Stimulated activated CD8-positive, alpha-beta memory T cell treated with anti-CD3 and anti-CD28 coated beads, Interleukin-7, amount 100 ng/mL, for 4 hours (primary cell): ENCODE measurements around the gene SQSTM1.

Experiments used
- DNase-seq, 2 donors: peaks; one replicate each; pipeline ENCODE4 v3.0.0-alpha.2; 2020; ENCODE audit warnings: low read depth in 2 of 2

The SQSTM1 gene

GRCh38 chr5:179805529-179806249 is 15.0 kb upstream of the SQSTM1 start:
- peak in 1 of 2 donors; percentile 31 for DNase-seq

GRCh38 chr5:179806250-179807048 is 14.3 kb upstream of the SQSTM1 start, which contains the start of gene MGAT4B:
MGAT4B (minus strand) TSS chr5:179806866; CDS start chr5:179806583, 283 bp downstream.
- peak in 1 of 2 donors; percentile 50 for DNase-seq

- no peak for DNase-seq
Measured at GRCh38 chr5:179812135-179812825, 8.4 kb upstream of the SQSTM1 start.

GRCh38 chr5:179812997-179813607 is 7.6 kb upstream of the SQSTM1 start:
- DNase-seq = no peak

GRCh38 chr5:179814090-179814489 is 6.6 kb upstream of the SQSTM1 start:
- no peak for DNase-seq

GRCh38 chr5:179815491-179816249 is 5.0 kb upstream of the SQSTM1 start:
- DNase-seq = no peak

- no peak for DNase-seq
Measured at GRCh38 chr5:179816401-179816795, 4.3 kb upstream of the SQSTM1 start.

- no peak for DNase-seq
Measured at GRCh38 chr5:179816796-179817469, 3.8 kb upstream of the SQSTM1 start.

DNA sequence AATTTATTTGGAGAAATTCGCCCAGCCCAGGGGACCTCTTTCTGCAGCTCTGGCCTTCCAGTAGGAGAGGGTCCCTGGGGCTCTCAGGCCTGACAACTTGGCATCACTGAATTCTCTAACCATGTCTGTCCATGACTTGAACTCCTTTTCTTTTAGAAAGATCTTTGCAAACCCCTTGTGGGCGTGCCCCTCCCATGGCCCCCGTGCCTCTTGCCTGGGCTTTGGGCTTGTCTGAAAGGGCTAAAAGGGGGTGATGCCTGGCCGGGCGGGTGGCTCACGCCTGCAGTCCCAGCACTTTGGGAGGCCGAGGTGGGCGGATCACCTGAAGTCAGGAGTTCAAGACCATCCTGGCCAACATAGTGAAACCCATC is 3.2 kb upstream of the SQSTM1 start:
- no peak for DNase-seq

GRCh38 chr5:179817890-179818745 is 2.6 kb upstream of the SQSTM1 start:
- no peak for DNase-seq

DNA sequence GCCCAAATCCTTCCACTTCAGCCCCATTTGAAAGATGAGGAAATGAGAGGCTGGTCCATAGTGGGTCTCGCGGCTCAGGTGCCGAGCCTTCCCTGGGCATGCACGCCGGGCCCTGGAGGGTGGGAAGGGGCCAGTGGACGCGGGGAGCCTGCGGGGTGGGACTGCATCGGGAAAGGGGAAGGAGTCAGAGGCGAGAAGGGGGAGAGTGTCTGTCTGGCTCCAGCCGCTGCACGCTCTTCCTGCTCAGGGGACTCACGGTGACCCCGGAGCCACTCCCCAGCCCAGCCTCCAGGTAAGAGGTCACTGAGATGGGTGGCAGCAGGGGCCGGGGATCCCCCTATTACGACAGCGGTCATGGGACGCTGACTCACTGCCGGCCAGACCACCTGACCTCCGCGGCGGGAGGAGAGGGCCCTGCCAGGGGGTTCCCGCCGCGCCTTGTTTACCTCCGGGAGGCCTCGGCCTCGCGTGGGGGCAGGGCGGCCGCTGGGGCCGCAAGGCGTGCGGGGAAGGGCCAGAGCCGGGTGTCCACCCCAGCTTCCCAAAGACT is 1.9 kb upstream of the SQSTM1 start:
- peak; percentile 73 to 85 for DNase-seq

- peak in 1 of 2 donors; percentile 45 for DNase-seq
Measured at GRCh38 chr5:179819296-179820126, 1.2 kb upstream of the SQSTM1 start.

DNA sequence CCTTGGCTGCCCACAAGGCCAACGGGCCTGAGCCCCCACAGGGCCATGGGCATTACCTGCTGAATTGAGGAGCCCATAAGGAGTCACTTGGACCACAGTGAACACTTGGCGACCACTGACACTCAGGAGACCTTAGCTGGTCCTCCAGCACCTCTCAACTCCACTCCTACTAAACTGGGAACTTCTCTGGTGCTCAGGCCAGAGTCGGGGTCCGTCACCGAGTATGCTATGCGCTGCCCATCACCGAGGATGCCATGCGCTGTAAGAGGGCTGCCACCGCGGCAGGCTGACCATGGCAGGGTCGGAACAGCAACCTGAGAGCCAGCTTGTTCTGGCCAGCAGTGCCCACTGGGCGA is 600 bp upstream of the SQSTM1 start:
- no peak for DNase-seq

DNA sequence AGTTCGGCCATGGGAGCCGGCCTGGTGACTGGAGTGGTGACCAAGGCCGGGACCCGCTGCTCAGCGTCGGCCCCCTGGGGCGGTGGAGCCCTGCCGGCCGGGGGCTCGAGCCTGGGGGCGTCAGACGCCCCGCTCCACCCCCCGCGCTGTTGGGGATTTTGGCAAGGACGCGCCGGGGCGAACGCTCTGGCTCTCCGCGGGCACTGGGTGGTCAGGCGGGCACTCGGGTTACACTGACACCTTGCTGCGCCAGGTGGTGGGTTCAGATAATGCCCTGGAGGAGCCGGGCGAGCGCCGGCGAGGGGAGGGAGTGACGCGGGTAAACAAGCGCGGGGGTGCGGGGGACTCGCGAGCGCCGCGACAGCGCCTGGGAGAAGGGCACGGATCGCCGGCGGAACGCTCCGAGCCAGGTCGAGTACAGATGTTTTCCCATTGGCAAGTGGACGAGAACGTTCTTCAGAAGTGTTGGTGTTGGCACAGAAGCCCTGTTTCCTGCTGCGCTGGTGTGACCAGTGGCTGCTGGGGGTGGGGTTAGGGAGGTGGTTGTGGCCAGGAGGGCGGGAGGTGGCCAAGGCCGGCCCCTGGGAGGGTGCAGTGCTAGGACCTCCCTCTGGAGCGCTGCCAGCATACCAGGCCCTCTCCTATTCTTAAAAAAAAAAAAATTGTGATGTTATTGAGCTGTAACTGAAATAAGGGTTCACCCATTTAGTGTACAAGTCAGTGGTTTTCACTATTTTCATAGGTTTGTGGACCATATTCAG is 773 bp downstream of the SQSTM1 start:
- DNase-seq = peak; percentile 66 to 79

- no peak for DNase-seq
Measured at GRCh38 chr5:179822059-179822432, 1.3 kb downstream of the SQSTM1 start.

DNA sequence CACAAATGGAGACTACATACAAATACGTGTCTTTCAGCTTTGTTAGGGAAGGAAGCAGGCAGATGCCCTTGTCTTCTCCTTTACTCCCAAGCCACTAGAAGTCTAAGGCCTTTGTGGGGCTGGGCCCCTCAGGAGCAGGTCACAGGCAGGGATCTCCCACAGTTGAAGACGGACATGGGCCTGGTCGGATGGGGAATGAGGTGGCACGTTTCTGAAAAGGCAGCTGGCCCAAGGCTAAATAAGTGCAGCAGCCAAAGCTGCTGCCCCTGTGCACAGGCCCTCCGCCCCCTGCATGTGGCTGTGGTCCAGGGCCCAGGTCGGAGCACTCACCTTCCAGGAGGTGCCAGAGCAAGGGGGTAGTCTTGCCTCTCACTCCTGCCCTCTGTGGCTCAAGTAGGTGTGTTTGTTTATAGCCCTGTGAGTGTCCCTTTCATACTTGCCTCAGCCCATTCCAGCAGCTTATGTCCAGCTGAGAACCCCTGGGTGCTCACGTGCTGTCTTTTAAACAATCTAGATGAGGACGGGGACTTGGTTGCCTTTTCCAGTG is 1.8 kb downstream of the SQSTM1 start:
- no peak for DNase-seq

GRCh38 chr5:179823937-179824744 is 3.4 kb downstream of the SQSTM1 start:
- DNase-seq = no peak
